HEK293 (cell line): Measurements from ENCODE around the gene PKMYT1.

ENCODE experiments used
- HOXA7 ChIP-seq: sonication (generic); formaldehyde crosslinking; IDR thresholded peaks from 2 replicates; pipeline ENCODE4 v1.8.1; 2022; ENCODE audit warnings: missing genetic modification reagents, borderline replicate concordance
- KLF9 ChIP-seq: fragments of 450-650 bp; formaldehyde crosslinking; IDR thresholded peaks from 2 replicates; pipeline ENCODE4 v1.5.1; 2016; ENCODE audit warnings: missing biosample characterization, missing genetic modification characterization, low read depth
- REPIN1 ChIP-seq: fragments of 450-650 bp; formaldehyde crosslinking; IDR thresholded peaks from 2 replicates; pipeline ENCODE4 v1.5.1; 2017; ENCODE audit warnings: missing biosample characterization, missing genetic modification characterization, low read depth
- ZBTB17 ChIP-seq: fragments of 450-650 bp; formaldehyde crosslinking; IDR thresholded peaks from 2 replicates; pipeline ENCODE4 v1.5.1; 2016; ENCODE audit warnings: missing biosample characterization, missing genetic modification characterization
- ZBTB26 ChIP-seq: fragments of 450-650 bp; formaldehyde crosslinking; optimal IDR thresholded peaks from 2 replicates; pipeline ENCODE3; 2016; ENCODE audit warnings: missing biosample characterization, mild to moderate bottlenecking, missing genetic modification characterization
- ZIC2 ChIP-seq: fragments of 450-650 bp; formaldehyde crosslinking; IDR thresholded peaks from 2 replicates; pipeline ENCODE4 v1.5.1; 2016; ENCODE audit warnings: missing biosample characterization, missing genetic modification characterization
- ZNF155 ChIP-seq: fragments of 450-650 bp; formaldehyde crosslinking; IDR thresholded peaks from 2 replicates; pipeline ENCODE4 v1.5.1; 2016; ENCODE audit warnings: missing biosample characterization, missing genetic modification characterization
- ZNF19 ChIP-seq: fragments of 450-650 bp; formaldehyde crosslinking; IDR thresholded peaks from 2 replicates; pipeline ENCODE4; 2016; ENCODE audit warnings: missing biosample characterization, missing genetic modification characterization, low read depth
- ZNF354C ChIP-seq: fragments of 450-650 bp; formaldehyde crosslinking; IDR thresholded peaks from 2 replicates; pipeline ENCODE4 v1.5.1; 2016; ENCODE audit warnings: missing biosample characterization, missing genetic modification characterization, low read depth, borderline replicate concordance
- ZSCAN23 ChIP-seq: fragments of 450-650 bp; formaldehyde crosslinking; IDR thresholded peaks from 2 replicates; pipeline ENCODE4 v1.5.1; 2016; ENCODE audit warnings: missing biosample characterization, missing genetic modification characterization
- TF ChIP-seq, protein P1 (sequence below): fragments of 450-650 bp; formaldehyde crosslinking; IDR thresholded peaks from 2 replicates; pipeline ENCODE4 v1.5.1; 2016; ENCODE audit warnings: missing biosample characterization, missing genetic modification characterization
- TF ChIP-seq, protein P2 (sequence below): fragments of 450-650 bp; formaldehyde crosslinking; IDR thresholded peaks from 2 replicates; pipeline ENCODE4 v1.5.1; 2016; ENCODE audit warnings: missing biosample characterization, missing genetic modification characterization
- TF ChIP-seq, protein P3 (sequence below): fragments of 450-650 bp; formaldehyde crosslinking; IDR thresholded peaks from 2 replicates; pipeline ENCODE4 v1.5.1; 2016; ENCODE audit warnings: missing biosample characterization, missing genetic modification characterization
- TF ChIP-seq, protein P4 (sequence below): fragments of 450-650 bp; formaldehyde crosslinking; conservative IDR thresholded peaks from 2 replicates; pipeline ENCODE4 v1.5.1; 2016; ENCODE audit warnings: low read depth, missing biosample characterization, missing genetic modification characterization

DNA sequence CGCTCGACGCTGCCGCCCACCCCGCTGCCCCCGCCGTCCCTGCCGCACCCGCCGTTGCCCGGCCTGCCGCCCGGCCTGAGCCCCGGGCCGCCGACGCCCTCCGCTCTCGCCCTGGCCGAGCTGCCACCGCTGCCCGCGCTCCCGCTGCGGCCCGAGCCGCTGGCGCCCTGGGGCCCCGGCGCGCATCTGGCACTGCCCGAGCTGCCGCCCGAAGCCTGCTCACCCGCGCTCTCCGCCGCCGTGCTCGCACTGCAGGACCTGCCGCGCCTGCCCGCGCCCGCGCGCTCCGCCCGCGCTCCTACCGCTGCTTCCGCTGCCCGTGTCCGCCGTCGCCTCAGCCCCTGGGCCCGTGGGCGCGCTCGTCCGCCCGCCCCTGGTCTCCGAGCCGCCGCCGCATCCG, 24.1 kb upstream of the PKMYT1 start:
- TF ChIP-seq ZNF19 (tag by site-specific recombination) (no peak), ZNF155 (tag by site-specific recombination) (no peak), HOXA7 (CRISPR knock-in tag) (no peak), REPIN1 (no peak), ZNF354C (tag by site-specific recombination) (no peak), ZIC2 (tag by site-specific recombination) (no peak), ZBTB26 (tag by site-specific recombination) (no peak), KLF9 (tag by site-specific recombination) (no peak), ZBTB17 (no peak), ZSCAN23 (tag by site-specific recombination) (no peak)
- TF ChIP-seq, protein P1, sequence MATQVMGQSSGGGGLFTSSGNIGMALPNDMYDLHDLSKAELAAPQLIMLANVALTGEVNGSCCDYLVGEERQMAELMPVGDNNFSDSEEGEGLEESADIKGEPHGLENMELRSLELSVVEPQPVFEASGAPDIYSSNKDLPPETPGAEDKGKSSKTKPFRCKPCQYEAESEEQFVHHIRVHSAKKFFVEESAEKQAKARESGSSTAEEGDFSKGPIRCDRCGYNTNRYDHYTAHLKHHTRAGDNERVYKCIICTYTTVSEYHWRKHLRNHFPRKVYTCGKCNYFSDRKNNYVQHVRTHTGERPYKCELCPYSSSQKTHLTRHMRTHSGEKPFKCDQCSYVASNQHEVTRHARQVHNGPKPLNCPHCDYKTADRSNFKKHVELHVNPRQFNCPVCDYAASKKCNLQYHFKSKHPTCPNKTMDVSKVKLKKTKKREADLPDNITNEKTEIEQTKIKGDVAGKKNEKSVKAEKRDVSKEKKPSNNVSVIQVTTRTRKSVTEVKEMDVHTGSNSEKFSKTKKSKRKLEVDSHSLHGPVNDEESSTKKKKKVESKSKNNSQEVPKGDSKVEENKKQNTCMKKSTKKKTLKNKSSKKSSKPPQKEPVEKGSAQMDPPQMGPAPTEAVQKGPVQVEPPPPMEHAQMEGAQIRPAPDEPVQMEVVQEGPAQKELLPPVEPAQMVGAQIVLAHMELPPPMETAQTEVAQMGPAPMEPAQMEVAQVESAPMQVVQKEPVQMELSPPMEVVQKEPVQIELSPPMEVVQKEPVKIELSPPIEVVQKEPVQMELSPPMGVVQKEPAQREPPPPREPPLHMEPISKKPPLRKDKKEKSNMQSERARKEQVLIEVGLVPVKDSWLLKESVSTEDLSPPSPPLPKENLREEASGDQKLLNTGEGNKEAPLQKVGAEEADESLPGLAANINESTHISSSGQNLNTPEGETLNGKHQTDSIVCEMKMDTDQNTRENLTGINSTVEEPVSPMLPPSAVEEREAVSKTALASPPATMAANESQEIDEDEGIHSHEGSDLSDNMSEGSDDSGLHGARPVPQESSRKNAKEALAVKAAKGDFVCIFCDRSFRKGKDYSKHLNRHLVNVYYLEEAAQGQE (tag by site-specific recombination), result no peak
- TF ChIP-seq, protein P2, sequence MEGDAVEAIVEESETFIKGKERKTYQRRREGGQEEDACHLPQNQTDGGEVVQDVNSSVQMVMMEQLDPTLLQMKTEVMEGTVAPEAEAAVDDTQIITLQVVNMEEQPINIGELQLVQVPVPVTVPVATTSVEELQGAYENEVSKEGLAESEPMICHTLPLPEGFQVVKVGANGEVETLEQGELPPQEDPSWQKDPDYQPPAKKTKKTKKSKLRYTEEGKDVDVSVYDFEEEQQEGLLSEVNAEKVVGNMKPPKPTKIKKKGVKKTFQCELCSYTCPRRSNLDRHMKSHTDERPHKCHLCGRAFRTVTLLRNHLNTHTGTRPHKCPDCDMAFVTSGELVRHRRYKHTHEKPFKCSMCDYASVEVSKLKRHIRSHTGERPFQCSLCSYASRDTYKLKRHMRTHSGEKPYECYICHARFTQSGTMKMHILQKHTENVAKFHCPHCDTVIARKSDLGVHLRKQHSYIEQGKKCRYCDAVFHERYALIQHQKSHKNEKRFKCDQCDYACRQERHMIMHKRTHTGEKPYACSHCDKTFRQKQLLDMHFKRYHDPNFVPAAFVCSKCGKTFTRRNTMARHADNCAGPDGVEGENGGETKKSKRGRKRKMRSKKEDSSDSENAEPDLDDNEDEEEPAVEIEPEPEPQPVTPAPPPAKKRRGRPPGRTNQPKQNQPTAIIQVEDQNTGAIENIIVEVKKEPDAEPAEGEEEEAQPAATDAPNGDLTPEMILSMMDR, result no peak
- TF ChIP-seq, protein P3, sequence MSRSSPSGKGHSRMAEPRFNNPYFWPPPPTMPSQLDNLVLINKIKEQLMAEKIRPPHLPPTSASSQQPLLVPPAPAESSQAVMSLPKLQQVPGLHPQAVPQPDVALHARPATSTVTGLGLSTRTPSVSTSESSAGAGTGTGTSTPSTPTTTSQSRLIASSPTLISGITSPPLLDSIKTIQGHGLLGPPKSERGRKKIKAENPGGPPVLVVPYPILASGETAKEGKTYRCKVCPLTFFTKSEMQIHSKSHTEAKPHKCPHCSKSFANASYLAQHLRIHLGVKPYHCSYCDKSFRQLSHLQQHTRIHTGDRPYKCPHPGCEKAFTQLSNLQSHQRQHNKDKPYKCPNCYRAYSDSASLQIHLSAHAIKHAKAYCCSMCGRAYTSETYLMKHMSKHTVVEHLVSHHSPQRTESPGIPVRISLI, result no peak
- TF ChIP-seq, protein P4, sequence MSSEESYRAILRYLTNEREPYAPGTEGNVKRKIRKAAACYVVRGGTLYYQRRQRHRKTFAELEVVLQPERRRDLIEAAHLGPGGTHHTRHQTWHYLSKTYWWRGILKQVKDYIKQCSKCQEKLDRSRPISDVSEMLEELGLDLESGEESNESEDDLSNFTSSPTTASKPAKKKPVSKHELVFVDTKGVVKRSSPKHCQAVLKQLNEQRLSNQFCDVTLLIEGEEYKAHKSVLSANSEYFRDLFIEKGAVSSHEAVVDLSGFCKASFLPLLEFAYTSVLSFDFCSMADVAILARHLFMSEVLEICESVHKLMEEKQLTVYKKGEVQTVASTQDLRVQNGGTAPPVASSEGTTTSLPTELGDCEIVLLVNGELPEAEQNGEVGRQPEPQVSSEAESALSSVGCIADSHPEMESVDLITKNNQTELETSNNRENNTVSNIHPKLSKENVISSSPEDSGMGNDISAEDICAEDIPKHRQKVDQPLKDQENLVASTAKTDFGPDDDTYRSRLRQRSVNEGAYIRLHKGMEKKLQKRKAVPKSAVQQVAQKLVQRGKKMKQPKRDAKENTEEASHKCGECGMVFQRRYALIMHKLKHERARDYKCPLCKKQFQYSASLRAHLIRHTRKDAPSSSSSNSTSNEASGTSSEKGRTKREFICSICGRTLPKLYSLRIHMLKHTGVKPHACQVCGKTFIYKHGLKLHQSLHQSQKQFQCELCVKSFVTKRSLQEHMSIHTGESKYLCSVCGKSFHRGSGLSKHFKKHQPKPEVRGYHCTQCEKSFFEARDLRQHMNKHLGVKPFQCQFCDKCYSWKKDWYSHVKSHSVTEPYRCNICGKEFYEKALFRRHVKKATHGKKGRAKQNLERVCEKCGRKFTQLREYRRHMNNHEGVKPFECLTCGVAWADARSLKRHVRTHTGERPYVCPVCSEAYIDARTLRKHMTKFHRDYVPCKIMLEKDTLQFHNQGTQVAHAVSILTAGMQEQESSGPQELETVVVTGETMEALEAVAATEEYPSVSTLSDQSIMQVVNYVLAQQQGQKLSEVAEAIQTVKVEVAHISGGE (tag by site-specific recombination), result no peak
